WERI-Rb-1 (cell line): ENCODE results near the gene ANGPTL2.

Experiments
- DNase-seq: peaks from one replicate; pipeline ENCODE4 v3.0.0-alpha.2; 2020
- H3K27ac ChIP-seq: fragments of 250-450 bp; sonication (Bioruptor Pico); 2 replicates; pipeline ENCODE4 v1.5.1; 2020; ENCODE audit warnings: mild to moderate bottlenecking, moderate library complexity
- H3K27me3 ChIP-seq: fragments of 250-450 bp; sonication (Bioruptor Pico); 2 replicates; pipeline ENCODE4 v1.5.1; 2021; ENCODE audit warnings: mild to moderate bottlenecking, low read depth, moderate library complexity; ENCODE audit not compliant: insufficient read depth, severe bottlenecking
- H3K36me3 ChIP-seq: fragments of 250-450 bp; sonication (Bioruptor Pico); 2 replicates; pipeline ENCODE4 v1.5.1; 2020; ENCODE audit warnings: mild to moderate bottlenecking, moderate library complexity
- H3K4me3 ChIP-seq: 2 replicates; pipeline ENCODE4 v1.5.1; 2011; ENCODE audit warnings: low read depth, mild to moderate bottlenecking, control low read depth, low read length
- H3K9me3 ChIP-seq: fragments of 250-450 bp; sonication (Bioruptor Pico); 2 replicates; pipeline ENCODE4 v1.5.1; 2021; ENCODE audit warnings: mild to moderate bottlenecking, moderate library complexity; ENCODE audit not compliant: severe bottlenecking
- CTCF ChIP-seq: IDR thresholded peaks from 2 replicates; pipeline ENCODE4 v1.5.1; 2011; ENCODE audit warnings: low read depth, mild to moderate bottlenecking, control low read depth, inconsistent platforms, low read length

Gene ANGPTL2

GRCh38 chr9:127105805-127106465, 16.5 kb downstream of the ANGPTL2 start:
- TF ChIP-seq CTCF, result no peak
- no peaks in the 10 kb centered on the region for H3K9me3 ChIP-seq

GRCh38 chr9:127104581-127105311, 17.7 kb downstream of the ANGPTL2 start:
- TF ChIP-seq CTCF, result no peak
- no peaks in the 10 kb centered on the region for H3K9me3 ChIP-seq
- H3K4me3 ChIP-seq, result no peak overlapping the region
- DNase-seq, result peak; percentile 42
- H3K27me3 ChIP-seq, result no peaks in the 10 kb centered on the region
- H3K36me3 ChIP-seq, result peaks cover 12% of the 10 kb centered on the region
- peak overlapping the region; percentile 66 for H3K27ac ChIP-seq

More at GRCh38 chr9:127105805-127106465, 16.5 kb downstream of the ANGPTL2 start:
- H3K36me3 ChIP-seq, result peaks cover 12% of the 10 kb centered on the region
- no peaks in the 10 kb centered on the region for H3K27me3 ChIP-seq
- no peak overlapping the region for H3K4me3 ChIP-seq
- H3K27ac ChIP-seq, result no peak overlapping the region
- no peak for DNase-seq

GRCh38 chr9:127102788-127103187, 19.6 kb downstream of the ANGPTL2 start:
- Histone ChIP-seq H3K27me3 (no peaks in the 10 kb centered on the region), H3K9me3 (no peaks in the 10 kb centered on the region), H3K36me3 (peaks cover 12% of the 10 kb centered on the region), H3K27ac (no peak overlapping the region), H3K4me3 (no peak overlapping the region)
- no peak for DNase-seq
- no peak for TF ChIP-seq CTCF

GRCh38 chr9:127102176-127102575, 20.3 kb downstream of the ANGPTL2 start:
- TF ChIP-seq CTCF, result no peak
- H3K27ac ChIP-seq, result no peak overlapping the region
- no peaks in the 10 kb centered on the region for H3K27me3 ChIP-seq
- H3K36me3 ChIP-seq, result peaks cover 8% of the 10 kb centered on the region
- H3K9me3 ChIP-seq, result no peaks in the 10 kb centered on the region
- H3K4me3 ChIP-seq, result no peak overlapping the region
- DNase-seq, result no peak

DNA sequence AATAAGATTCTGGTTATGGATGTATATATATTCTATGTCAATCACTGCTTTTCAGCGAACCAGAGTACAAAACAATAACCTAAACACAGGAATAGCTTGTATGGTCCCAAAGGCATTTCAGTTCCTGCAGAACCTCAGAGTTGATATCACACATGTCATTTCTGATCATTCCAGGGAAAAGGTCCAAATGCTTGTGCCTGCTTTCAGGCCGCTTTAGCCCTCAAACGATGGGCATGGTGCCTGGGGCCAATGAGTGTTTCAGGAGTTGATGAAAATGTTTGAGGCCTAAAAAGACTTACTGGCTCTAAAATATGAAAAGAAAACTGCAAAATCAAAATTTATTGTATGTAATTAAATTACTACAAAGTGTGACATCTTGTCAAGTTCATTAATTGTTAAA, 22.8 kb downstream of the ANGPTL2 start:
- Histone ChIP-seq H3K27ac (no peak overlapping the region), H3K9me3 (no peaks in the 10 kb centered on the region), H3K4me3 (no peak overlapping the region), H3K36me3 (no peaks in the 10 kb centered on the region), H3K27me3 (no peaks in the 10 kb centered on the region)
- no peak for DNase-seq
- no peak for TF ChIP-seq CTCF
